ENCODE results near the gene EVC. TPM values are rescaled to one million over a fixed set of nuclear protein-coding genes. Genes with fewer than 3 reads are reported as not detected.

EVC gene
- total RNA-seq, 1 donor from 2014 or later, result 17.8 TPM

- DNase-seq (ENCODE audit: low read depth, low spot score), result no peak
These were observed 44.2 kb downstream of the EVC start for GRCh38 chr4:5755161-5755560.

- DNase-seq (ENCODE audit: low read depth, low spot score), result no peak
These were observed 44.7 kb downstream of the EVC start for GRCh38 chr4:5755679-5756078.

- DNase-seq (ENCODE audit: low read depth, low spot score), result no peak
These were observed 45.3 kb downstream of the EVC start for GRCh38 chr4:5756271-5756670.

DNA sequence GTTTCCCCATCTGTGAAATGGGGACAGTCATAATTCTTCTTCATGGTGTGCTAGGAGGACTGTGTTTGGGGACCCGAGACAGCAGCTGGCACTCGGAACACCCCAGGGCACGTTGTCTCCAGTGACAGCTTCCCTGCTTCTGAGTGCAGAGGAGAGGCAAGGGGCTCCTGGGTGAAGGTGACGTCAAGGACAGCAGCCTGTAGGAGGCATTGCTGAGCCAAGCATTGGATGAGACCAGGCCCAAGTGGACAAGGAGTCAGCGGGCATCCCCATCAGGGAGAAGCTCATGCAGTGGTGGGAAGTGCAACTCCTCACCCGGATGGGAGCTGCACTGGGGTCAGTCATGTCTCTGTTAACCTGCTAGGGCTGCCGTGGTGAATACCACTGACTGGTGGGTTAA lies 46.1 kb downstream of the EVC start:
- DNase-seq (ENCODE audit: low read depth, low spot score), result no peak

- DNase-seq (ENCODE audit: low read depth, low spot score), result no peak
These were observed 46.5 kb downstream of the EVC start for GRCh38 chr4:5757536-5757935.

DNA sequence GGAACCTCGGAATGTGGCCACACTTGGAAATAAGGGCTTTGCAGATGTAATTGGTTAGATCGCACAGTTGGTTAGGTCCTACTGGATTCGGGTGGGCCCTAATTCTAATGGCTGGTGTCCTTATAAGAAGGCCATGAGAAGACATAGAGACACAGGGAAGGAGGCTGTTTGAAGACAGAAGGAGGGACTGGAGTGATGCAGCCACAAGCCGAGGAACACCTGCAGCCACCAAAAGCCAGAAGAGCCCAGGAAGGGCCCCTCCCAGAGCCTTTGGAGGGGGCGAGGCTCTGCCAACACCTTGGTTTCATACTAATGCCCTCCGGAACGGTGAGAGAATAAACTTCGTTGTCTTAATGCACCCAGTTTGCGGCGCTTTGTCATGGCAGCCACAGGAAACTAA lies 47.0 kb downstream of the EVC start:
- DNase-seq (ENCODE audit: low read depth, low spot score), result no peak

DNA sequence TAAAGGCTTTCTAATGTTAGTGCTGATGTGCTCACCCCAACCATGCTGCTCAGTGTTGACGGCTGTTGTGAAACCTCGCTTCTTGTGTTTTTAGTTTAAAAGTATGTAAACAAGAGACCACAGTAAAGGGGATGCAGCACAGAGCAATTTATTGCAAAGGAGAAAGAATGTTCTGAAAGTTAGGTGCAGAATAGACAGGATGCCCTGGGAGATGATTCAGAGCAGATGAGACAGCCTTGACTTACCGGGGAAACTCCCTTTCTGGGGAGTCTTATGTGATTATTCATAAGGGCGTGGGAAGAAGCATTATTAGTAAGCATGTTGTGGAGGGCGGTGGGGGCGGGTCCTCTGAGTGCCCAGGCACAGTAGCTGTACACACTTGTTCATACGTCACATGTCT lies 47.7 kb downstream of the EVC start:
- peak; percentile 68 for DNase-seq (ENCODE audit: low read depth, low spot score)

GRCh38 chr4:5759236-5760075 lies 48.5 kb downstream of the EVC start:
- DNase-seq (ENCODE audit: low read depth, low spot score), result no peak

DNA sequence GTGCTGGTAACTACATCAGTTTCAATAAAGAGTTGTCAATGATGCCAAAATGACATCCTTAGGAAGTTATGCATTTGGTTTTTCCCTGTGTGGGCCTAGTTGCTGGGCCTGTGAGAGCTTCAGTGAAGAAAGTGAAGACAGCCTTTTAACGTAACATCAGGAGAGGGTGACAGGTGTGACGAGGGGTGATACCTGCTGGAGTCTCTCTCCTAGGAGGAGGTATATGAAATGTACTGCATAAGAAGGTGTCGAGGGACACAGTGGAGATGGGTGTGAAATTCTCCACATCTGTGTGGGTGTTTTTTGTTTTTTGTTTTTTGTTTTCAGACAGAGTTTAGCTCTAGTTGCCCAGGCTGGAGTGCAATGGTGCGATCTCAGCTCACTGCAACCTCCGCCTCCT lies 49.2 kb downstream of the EVC start:
- no peak for DNase-seq (ENCODE audit: low read depth, low spot score)

- DNase-seq (ENCODE audit: low read depth, low spot score), result no peak
These were observed 50.0 kb downstream of the EVC start for GRCh38 chr4:5760936-5761480.

GRCh38 chr4:5770051-5770450 lies 59.0 kb downstream of the EVC start:
- DNase-seq (ENCODE audit: low read depth, low spot score), result no peak

- DNase-seq (ENCODE audit: low read depth, low spot score), result no peak
These were observed 61.7 kb downstream of the EVC start for GRCh38 chr4:5772528-5773270.

DNA sequence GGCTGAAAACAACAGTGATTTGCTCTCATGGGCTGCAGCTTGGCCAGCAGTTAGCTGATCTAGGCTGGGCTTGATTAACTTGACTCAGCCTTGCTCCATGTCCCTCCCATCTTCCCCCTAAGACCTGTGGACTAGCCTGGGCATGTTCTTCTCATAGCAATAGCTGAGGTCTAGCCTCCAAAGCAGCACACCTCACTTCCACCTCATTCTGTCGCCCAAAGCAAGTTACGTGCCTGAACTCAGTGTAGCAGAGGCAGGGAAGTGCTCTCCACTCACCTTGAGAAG lies 62.2 kb downstream of the EVC start:
- no peak for DNase-seq (ENCODE audit: low read depth, low spot score)

DNA sequence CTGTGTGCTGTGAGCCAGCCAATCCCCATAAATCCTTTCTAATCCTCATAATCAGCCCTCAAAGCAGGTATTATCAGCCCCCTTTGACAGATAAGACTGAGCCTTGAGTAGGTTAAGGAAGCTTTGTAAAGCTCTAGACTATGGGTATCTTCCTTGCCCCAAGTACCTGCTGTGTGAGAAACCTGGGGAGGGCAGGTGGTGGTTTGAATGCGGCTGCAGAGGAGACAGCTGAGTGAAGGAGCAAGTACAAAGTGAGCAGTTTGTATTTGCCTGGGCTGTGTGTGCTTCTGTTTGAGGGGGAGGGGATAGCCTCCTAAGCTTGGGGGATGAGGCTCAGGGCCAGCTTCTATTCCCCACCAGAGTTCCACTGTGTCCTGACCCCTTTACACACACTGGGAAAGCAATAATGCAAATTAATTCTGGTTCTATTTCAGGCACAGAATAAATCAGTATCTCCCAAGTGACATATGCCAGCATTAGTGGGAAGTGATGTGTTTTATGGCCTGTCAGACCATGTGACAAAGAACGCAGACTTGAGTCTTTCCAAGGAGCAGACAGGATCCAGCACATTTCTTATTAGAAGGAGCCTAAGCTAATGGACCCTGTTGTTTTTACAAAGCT lies 63.5 kb downstream of the EVC start:
- DNase-seq (ENCODE audit: low read depth, low spot score), result no peak

DNA sequence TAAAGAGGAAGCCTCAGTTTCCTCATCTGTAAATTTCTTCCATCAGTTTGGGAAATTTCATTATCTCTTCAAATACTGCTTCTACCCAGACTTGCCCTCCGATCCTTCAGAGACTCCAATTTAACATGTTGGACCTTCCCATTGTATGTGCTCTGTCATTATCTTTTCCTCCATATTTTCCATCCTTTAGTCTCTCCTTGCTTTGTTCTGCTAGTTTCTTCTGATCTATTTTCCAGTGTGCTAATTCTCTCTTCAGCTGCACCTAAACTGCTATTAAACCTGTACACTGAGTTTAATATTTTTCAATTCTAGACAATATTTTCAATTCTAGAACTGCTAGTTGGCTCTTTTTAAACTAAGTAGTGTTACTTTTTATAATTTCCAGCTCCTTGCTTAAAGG lies 65.5 kb downstream of the EVC start:
- no peak for DNase-seq (ENCODE audit: low read depth, low spot score)

DNA sequence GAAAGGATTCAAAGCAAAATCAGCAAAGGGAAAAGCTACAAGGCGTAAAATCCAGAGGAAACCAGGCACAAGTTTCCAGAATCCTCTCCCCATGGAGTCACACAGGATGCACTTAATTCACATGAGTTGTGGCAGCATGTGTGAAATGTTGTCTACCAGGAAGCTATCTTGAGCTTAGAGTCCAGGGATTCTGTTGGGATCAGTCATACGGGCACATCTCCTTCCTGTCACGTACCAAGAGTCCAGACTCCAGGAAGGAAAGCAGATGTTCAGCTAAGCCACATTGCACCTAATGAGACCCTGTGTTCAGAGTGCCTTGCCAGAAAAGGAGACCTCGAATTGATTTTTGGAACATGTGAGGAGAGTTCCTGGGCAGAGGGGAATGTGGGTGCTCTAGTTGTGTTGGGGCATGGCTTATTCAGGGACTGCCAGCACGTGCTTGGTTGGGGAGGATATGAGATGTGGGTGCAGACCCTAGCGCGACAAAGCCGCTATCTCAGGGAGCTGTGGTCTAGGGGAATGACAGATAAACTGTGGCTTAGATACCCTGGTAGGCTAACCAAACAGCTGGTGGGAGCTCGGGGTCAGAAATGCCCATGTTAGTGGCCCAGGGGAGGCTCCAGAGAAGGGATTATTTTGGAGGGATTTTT lies 70.0 kb downstream of the EVC start:
- no peak for DNase-seq (ENCODE audit: low read depth, low spot score)

DNA sequence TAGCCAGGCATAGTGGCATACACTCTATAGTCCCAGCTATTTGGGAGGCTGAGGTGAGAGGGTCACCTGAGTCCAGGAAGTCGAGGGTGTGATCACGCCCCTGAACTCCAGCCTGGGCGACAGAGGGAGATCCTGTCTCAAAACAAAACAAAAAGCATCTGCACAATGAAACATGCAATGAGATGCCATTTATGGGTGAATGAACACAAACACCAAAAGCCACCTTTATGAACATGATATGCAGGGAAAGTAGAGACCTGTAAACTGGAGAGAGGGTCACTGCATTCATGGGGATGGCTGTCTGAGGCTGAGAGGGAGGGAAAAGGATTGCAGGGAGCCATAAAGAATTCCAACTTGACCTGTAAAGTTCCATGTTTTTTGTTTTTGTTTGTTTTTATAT lies 70.7 kb downstream of the EVC start:
- DNase-seq (ENCODE audit: low read depth, low spot score), result no peak

DNA sequence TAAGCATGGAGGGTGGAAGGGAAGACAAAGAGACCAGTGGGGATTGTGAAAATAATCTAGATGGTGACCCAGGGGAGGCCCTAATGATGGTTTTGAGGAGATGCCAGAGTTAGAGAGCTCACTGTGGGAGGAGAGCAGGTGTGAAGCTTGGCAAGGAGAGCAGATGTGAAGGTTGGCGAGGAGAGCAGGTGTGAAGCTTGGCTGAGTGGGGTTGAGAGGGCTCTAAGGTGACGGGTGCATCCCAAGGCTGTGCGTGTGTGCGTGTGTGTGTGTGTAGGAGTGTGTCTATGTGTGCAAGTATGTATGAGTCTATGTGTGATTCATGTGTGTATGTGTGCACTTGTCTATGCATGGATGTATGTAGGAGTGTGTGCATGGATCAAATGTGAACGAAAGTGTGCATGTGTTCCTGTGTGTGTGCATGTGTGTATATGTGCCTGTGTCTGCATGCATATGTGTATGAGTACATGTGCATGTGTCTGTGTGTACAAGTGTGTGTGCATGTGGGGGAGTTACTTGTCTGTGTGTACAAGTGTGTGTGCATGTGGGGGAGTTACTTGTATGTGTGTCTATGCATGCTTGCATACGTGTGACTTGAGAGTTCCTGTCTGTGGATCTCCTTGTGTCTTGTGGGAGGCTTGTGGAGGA lies 72.0 kb downstream of the EVC start:
- no peak for DNase-seq (ENCODE audit: low read depth, low spot score)

DNA sequence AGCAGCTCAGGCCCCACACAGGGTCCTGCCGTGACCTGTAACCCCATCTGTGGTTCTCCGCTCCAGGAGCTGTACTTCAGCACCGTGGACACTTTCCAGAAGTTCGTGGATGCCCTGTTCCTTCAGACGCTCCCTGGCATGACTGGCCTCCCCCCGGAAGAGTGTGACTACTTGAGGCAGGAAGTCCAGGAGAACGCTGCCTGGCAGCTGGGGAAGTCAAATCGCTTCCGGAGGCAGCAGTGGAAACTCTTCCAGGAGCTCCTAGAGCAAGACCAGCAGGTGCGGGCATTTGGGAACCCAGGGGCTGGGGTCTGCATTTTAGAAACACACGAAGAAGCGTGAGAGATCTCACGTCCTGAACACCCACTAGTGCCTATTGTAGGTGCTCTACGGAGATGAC lies 72.5 kb downstream of the EVC start:
- DNase-seq (ENCODE audit: low read depth, low spot score), result no peak

DNA sequence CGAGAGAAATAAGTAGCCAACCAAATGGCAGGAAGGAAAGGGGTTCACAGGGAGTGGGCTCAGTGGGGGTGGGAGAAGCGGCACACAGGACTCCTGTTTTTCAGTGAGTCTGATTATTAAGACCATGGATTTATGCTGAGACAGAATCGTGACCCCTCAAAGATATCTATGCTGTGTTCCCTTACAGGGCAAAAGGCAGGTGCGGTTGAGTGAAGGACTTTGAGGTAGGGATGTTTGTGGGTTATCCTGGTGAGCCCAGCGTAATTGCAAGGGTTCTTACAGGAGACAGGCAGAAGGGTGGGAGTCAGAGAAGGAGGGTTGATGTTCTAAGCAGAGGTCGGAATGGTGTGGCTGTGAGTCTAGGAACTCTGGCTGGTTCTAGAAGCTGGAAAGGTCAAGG lies 73.0 kb downstream of the EVC start:
- no peak for DNase-seq (ENCODE audit: low read depth, low spot score)

DNA sequence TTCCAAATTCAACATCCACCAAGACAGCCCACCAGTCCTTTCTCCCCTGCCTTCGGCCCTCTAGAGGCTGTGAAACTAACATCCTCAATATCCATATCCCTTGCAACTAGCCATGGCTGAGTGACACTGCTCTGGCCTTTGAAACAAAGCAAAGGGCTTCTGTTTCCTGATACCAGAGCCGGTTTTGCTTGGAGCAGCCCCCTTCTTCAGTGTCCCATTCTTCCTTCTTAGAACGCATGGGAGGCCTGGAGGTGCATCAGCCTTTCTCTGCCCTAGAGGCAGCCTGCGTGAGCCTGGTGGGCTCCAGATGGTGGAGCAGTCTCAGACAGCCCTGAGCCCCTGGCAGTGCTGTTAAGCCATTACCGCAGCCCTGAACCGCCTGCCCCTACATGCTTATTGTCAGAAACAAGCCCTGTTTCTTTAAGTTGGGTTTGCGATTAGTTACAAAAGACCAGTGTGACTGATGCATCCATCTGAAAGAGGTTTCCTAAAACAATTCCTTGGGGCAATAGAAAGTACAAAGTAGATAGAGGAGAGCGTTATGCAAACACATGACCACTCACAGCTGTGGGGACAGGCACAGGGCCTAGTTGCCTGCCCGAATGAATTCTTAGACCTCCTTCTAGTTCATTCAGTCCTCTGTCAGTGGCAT lies 74.1 kb downstream of the EVC start:
- DNase-seq (ENCODE audit: low read depth, low spot score), result no peak
